Right kidney (tissue), 9 donors: ENCODE data around the gene PPP1R36.
"Not testable (repeated sequence)": the region's sequence is repeated elsewhere in the genome, so short reads cannot be mapped to it uniquely, and the experiment has no call there.

Experiments used
- DNase-seq: peaks from one replicate; pipeline ENCODE4 v3.0.0-alpha.2; 2016
- long read RNA-seq, 8 donors: transcript quantifications; one replicate each; lab custom pipeline, GENCODE V29; 2026

Gene PPP1R36, protein sequence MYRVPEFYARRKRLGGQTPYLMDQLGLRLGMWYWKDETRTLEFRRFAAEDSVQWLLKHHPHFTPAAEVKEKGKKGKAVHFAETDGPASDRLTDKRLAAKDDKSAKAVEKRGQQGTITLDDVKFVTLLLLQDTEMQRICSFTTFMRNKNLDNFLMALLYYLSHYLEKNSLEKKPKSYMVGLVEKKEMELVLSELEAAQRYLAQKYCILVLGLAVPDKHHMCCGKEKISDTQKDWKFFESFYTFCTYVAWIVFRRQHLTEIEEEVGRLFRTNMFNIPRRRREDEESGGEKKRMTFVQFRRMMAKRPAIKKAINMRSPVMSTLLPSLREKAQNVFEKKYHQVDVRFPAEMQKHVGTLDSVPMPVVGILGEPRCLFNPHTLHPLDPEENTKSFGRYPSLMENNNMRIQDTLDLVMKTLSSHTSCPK
- long read RNA-seq, donor 1 = 0 reads
- long read RNA-seq, donor 2 = 0 reads
- long read RNA-seq, donor 3 = 0 reads
- long read RNA-seq, donor 4 = 0 reads
- long read RNA-seq, donor 5 = 0 reads
- long read RNA-seq, donor 6 = 0 reads
- long read RNA-seq, donor 7 = 0 reads
- long read RNA-seq, donor 8 = 0 reads

DNA sequence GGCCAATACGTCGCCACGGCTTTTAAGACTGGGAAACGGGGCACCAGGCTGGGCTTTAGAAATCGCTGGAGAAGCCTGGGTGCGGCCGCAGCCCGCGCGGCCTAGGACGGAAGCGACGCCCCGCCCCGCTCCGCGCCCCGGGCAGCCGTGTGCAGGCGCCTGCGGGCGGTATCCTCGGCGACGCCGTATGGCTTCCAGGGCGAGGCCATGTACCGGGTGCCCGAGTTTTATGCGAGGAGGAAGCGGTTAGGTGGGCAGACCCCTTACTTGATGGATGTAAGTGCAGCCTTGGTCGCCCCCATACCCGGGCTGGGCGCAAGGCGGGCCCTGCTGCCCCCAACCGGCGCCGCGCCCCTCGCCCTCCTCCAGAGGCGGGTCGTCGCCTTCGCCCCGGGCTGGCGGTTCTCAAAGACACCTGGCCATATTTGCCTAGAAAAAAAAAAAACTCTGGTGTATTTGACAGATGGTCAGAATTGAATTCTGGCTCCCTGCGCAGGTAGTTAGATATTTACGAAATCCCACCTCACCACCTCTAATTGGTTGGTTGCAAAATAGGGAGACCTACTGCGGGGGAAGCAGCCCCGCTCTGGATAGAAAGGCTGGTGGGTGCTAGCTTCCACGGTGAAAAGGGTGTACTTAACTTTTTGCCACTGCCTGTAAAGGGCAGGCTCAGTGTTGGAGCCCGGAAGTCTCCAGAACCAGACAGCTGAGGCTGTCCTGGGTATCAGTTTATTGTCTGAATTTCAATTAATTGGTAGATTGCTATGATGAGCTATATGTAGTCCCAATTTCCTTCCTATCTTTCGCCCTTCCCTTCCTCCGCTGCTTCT is at the start of gene PPP1R36:
PPP1R36 (plus strand) TSS at position 171 of the 830 bp plus-strand sequence; CDS start at position 208, 37 bp downstream.
- DNase-seq = peak; percentile 74

DNA sequence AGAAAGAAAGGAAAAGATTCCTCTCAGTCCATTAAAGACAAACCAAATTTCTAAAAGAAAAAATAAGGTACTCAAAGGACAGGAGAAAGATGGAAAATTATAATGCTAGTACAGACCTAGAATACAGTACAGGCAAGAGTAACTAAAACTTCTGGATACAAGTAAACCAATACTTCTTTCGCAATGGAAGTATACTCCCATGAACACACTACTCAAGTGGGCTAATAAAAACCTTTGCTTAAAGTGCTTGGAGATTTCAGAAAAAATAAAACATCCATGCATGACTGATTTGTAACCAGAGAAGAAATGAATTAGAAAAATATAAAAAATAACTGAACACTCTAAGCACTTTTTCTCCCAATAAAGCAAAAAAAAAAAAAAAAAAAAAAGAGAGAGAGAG is 49.7 kb upstream of the PPP1R36 start:
- no peak for DNase-seq

DNA sequence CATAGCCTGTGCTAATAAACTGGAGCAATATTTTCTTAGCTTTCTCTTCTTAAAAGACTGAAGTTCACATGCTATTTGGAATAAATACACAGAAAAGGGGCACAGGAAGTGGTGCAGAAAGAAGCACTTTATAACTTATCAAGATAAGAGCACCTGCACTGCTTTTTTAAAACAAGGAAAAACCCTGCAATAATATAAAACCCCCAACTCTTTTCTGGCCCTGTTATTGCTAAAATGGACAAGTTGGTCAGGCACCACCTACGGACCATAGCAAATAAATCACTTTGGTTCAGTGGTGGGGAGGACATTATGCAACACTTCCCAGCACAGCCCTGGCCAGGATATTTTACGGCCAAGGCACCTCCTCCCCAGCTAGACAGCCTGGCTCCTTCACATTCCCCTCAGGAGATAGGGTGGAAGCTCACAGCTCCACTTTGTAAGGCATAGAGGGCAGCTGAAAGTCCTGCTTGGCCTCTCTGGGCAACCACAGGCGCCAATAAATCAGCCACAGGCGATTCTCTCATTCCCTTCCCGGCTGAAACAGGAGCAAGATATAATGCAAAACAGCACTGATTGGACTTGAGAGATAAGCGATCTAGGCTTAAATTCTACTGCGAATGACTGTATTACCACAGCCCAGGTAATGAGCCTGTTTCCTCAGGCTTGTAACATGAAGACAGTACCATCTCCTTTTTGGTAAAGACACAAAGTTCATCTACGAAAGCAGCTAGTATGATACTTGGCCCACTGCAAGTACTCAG is 48.2 kb upstream of the PPP1R36 start:
- DNase-seq = peak; percentile 31

DNA sequence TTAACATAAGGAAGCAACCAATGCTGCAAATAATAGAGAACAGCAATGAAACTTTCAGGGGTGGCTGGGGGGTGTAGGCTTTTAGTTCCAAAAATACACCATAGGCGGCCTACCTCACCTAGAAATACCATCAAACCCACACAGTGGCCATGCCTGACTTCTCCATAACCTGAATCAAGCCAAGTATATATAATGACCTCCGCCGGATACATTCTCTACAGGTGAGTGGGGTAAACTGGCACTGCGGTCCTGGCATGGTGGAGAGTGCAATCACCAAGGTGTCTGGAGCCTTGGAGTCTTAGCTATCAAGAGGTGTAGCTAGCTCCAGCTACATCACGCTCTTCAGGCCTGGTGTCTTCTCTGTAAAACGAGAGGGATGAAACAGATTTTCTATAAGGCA is 47.3 kb upstream of the PPP1R36 start:
- peak; percentile 18 for DNase-seq

DNA sequence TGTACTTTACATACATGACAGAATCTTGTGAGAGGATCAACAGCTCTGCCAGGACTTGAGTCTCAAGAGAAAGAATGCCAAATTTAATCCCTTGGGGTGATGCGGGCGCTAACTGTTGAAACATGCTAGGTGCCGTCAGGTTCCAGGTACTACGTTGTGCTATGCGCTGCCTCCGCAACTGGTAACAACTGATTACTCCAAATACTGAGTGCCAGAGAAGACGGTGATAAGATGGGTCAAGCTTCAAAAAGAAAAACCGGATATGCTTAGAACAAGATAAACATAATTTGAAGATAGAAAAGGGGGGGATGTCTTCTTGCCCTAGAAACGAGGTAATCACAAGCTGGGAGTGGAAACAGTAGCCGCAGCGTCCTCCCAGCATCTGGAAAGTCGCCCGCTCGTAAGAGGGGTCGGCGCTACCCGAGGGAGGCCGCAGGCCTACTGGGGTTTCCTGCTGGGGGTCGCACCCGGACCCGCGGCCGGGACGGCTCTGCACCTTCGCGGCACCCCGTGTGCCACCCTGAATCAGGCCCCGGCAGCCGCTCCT is 46.8 kb upstream of the PPP1R36 start:
- DNase-seq = no peak

DNA sequence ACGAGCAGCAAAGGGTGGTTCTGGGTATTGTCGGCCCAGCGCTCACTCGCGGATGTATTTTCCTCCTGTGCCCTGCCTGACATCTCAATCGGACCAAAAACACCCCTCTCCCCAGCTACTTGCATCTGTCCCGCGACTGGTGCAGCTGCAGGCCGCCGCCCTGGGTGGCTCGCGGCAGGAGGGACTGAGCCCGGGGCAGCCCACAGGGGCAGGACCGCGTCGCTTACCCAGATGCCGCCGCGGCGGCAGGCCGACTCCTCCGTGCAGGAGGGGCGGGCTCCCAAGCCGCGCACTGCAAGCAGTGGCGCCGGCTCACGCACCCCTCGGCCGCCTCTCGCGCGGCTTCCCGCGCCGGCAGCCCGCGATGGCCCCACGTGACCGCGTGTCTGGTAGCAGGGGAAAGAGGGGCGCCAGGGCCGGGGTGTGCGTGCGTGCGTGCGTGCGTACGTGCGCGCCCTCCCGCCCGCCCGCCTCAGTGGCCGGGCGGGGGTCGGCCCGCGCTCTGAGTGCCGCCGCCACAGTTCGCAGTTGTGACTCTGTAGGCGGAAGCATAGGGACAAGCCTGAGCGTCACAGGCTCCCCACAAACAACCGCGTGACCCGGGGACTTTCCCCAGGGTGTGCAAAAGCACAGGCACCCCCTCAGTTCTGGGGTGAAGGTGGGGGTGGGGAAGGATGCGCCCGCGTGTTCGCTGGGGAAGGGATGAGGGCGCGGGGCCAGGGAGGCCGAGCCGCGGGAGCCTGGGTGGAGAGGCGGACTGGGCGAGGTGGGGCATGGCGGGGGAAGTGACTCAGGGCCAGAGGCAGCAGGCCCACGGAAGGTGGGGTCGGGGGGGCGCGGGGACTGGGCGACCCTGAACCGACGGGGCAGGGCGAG is 46.1 kb upstream of the PPP1R36 start, which contains the start of gene ZBTB25:
ZBTB25 (minus strand) TSS at position 405 of the 876 bp plus-strand sequence. CDS start 13,305 bp downstream, outside the sequence.
- DNase-seq = peak; percentile 93

DNA sequence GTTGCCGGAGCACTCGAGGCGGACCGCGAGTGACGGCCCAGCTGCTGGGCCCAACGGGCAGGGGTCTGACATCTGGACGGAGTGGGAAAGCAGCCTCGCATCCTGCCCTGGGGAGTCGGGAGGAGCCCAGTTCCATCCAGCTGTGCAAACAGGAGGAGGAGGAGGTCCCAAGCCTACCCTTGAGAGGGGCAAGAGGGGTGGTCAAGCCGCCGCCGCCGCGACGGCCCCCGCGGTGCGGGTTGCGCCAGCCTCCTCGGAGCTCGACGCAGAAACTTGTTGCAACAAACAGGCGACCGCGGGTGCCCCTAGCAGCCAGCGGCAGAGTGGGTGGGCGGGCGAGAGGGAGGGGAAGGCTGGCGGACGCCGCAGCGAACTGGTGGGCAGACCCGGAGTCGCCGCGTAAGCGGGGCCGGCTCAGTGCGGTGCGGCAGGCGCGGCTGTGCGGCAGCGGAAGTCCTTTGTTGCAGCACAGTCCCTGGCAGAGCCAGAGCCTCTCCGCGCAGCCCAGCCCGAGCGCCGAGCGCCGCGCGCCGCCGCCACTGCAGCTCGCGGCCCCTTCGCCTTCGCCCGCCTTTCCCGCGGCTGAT is 45.4 kb upstream of the PPP1R36 start, which contains the start of gene ZBTB1:
ZBTB1 (plus strand) TSS at position 461 of the 587 bp plus-strand sequence. CDS start 16,735 bp downstream, outside the sequence.
- DNase-seq = peak; percentile 98

DNA sequence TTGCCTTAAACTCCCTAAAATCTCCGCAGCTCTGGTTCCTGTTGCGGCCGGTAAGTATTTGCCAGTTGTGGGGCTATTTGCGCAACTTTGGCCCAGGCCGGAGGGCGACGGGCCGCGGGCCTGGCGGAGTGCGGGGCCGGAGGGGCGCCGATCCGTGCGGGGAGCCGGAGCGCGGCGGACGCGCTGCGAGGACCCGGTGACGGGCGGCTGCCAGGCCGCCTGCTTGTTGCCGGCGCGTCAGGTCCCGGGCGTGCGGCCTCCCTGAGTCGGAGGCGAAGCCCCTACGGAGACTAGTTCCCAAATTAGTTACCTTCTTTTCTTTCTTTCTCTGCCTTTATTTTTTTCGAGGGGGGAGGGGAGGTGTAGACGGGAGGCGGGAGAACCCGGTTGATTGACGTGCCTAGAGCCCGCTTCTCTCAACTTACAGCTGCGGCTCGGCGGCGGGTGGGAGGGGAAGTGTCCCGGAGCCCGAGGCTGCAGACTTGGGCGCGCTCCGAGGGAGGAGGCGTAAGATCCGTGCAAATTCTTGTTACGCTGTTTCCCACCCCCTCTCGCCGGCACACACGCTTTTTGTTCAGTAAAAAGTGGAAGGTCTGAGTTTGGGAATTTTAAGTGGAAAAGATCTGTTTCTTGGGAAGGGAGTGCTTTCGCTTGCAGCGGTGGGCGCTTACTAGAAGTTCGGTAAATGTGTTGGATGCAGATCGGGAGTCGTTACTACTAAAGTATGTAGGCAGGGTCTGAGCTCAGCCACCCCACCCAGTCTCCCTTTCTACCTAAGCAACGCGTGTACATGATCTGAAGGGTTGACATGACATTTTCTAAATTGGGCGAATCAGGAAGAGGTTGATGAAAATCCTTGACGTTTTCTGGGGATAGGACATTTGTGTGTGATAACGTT is 44.6 kb upstream of the PPP1R36 start:
- DNase-seq = peak; percentile 99

DNA sequence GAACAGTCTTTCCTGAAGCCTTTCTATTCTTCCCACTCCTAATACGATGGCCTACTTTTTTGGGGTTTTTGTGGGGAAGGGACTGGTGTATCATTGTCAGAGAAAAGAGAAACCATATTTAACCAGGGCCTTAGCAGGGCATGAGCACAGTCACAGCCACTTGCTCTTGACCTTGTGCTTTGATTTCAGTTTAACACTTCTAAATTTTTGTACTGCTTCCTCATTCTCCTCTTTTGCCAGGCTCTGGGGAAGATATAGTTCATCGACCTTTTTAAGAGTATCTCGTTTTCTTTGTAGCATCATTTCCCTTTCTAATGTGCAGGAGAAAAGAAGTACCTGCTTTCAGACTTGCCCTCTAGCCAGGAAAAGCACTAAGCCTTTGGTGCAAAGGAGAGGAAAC is 43.0 kb upstream of the PPP1R36 start:
- DNase-seq = no peak

DNA sequence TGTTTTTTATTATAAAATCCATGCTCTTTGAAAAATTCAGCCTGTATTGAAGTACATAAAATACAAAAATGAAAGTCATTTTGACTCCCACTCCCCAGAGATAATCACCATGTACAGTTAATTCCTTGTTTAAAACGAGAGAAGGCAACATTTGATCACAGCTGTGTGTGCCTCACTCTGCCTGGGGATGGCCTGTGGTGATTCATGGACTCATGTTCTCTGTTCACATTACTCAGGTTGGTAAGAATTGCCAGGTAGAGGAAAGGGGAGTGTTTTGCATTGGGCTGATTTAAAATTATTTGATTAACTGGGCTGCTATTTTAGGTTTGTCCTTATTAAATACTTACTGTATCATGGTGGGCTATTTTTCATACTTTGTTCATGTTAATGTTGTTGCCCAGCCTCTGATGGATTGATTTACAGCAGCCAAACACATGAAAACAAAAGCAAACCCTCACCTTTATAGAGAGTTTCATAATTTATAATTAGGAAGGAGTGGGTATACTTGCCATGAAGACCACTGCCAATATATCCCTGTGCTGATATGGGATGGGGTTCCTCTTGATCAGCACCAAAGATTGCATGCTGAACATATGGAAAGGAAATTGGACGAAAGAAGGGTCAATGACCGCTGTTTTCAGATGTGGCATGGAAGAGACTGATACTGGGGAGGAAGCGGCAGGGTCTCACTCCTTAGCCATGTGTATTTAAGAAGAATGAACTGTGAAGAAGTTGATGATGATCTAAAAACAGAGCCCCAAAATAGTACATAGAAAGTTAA is 42.2 kb upstream of the PPP1R36 start:
- DNase-seq = no peak

DNA sequence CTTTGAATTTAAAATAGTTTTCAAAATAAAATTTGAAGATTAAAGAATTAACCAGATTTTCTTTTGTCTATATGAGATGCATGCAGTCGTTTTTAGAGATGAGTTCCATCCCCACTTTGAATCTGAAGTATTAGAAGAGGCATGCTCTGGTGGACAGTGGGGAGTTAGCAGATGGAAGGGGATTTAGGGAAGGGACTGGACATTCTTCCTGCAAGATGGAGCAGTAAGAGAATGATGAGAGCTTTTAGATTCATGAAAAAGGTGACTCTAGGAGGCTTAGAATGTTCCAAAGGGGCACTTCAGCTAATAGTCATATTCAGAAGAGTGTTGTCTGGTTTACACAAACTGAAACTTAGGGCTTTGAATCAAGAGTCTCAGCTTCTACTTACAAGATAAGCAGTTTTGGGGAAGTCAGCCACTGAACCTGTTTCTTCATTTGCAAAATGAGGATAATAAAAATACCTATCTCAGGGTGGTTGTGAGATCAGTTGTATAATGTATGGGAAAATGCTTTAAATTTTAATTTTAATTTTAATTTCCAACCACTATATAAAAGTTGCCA is 41.5 kb upstream of the PPP1R36 start:
- no peak for DNase-seq

DNA sequence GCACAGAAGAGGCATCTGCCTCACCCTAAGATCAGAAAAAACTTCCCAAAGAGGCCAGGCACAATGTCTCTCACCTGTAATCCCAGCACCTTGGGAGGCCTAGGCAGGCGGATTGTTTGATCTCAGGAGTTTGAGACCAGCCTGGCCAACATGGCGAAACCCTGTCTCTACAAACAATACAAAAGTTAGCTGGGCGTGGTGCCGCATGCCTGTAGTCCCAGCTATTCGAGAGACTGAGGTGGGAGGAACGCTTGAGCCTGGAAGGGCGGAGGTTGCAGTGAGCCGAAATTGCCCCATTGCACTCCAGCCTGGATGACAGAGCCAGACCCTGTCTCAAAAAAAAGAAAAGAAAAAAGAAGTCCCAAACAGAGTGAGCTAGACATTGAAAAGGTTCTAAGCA is 40.7 kb upstream of the PPP1R36 start:
- no peak for DNase-seq

DNA sequence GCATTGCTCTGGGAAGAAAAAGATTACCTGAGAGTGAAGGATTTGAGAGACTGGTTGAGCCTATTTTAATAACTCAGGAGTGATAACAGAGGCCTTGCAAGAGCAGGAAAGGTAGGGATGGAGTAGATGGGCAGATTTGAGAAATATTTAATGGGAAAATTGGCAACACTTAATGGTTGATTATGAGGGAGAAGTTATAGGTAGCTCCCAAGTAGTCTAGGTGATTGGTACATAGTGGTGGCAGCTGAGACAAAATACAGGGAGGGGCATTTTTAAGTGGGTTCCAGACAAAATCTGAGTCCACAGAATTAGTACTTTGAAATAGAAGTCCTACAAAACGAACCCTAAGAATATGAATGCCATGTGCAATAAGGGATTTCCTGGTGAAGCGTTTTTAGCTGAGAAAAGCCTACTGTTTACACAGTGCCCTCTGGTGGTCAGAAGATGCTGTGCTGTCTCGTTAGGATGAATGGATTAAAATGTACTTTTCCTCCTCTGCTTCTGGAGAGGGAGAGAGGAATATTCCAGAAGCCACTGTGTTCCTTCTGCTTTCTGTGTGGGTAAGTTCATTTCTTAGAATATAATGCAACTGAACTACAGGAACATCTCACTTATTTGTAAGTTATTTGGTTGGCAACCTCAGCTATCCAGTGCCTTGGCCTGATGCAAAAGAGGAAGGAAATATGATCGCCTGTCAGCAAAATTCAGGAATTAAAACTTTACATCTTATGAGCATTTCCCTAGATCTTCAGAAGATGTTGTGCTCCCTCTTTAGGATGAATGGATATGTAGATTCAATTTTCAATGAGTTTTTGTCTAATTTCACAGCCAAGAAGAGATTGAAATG is 38.7 kb upstream of the PPP1R36 start:
- peak; percentile 32 for DNase-seq

DNA sequence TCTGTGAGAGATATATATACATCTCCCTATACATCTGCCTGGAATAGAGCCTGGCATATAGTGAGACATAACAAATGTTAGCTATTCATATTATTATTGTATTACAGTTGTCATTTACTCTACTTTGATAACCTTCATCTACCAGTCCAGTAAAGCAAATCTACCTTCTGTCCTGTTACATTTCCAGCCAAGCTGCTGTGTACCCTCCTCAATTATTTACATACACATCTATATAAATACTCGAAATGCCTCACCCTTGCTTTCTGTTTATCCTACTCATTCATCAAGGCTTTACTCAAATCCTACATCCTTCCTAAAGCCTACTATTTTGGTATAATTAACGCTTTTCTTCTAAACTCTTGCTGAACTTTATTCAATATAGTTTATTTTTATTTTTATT is 36.5 kb upstream of the PPP1R36 start:
- DNase-seq = no peak

DNA sequence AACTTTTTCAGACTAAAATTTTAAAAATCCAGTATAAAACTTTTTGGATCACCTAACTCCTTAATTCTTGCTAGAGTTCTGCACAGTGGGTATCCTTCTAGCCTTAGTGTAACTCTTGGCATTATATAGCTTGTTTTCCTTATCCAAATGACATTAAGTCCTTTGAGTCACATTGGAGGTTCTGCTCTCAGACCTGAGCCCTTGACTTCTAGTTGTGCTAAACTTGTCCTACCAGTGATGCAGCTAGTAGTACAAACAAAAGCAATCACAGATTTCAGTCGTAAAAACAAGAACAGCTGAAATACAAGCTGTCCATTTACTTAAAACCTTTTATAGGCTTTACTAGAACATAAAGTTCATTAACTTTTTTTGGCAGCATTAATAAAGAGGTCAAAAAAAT is 34.7 kb upstream of the PPP1R36 start:
- no peak for DNase-seq

DNA sequence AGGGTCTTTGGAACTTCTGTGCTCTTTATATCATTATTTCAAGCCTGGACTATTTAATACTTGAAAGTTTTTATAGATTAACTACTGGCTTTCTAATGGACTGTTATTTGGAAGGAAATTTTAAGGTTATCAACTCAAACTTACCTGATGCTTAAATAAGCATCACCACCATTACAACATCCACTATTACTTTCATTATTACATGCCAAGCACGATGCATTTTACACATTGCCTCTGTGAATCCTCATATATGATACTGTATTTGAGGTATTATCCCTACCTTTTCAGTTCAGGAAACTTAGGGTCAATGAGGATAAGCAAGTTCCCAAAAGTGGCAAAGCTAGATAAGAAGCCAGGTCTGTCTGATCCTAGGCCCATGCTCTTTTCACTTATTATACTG is 32.8 kb upstream of the PPP1R36 start:
- DNase-seq = no peak

DNA sequence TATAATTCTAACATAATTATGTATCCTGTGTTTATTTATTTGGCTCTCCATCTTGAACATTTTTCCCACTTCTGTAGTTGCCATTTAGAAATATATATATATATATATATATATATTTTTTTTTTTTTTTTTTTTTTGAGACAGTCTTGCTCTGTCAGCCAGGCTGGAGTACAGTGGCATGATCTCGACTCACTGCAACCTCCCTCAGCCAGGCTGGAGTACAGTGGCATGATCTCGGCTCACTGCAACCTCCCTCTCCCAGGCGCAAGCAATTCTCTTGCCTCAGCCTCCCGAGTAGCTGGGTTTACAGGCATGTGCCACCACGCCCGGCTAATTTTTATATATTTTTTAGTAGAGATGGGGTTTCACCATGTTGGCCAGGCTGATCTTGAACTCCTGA is 32.1 kb upstream of the PPP1R36 start:
- not testable (repeated sequence) for DNase-seq
